Upper lobe of right lung (tissue), 1 donor: Measurements from ENCODE around the gene ARMC2. TPM values are rescaled to one million over a fixed set of nuclear protein-coding genes. Genes with fewer than 3 reads are reported as not detected.
A peak's percentile ranks its signal among the peaks of the same experiment; 100 is the strongest.

Experiments
- ATAC-seq: fragments of 200-7000 bp; cut with Tn5 transposase; one replicate; pipeline ENCODE4 v1.9.1; 2020; ENCODE audit warnings: mild to moderate bottlenecking, moderate library complexity
- DNase-seq: peaks from one replicate; pipeline ENCODE4 v3.0.0-alpha.2; 2020
- H3K27ac ChIP-seq: fragments of 200-600 bp; one replicate; pipeline ENCODE4 v1.8.0; 2022
- H3K27me3 ChIP-seq: fragments of 200-600 bp; one replicate; pipeline ENCODE4 v1.8.0; 2022; ENCODE audit warnings: mild to moderate bottlenecking
- H3K36me3 ChIP-seq: fragments of 200-600 bp; one replicate; pipeline ENCODE4 v1.8.0; 2022
- H3K4me1 ChIP-seq: fragments of 200-600 bp; one replicate; pipeline ENCODE4 v1.8.0; 2022
- H3K4me3 ChIP-seq: fragments of 200-600 bp; one replicate; pipeline ENCODE4 v1.8.0; 2022; ENCODE audit warnings: mild to moderate bottlenecking
- H3K9me3 ChIP-seq: fragments of 200-600 bp; one replicate; pipeline ENCODE4 v1.8.0; 2022
- CTCF ChIP-seq: fragments of 200-600 bp; IDR thresholded peaks from one replicate; pipeline ENCODE4 v1.8.0; 2022; ENCODE audit warnings: antibody characterized with exemption
- intact Hi-C: fragments of 100-400 bp; cut with DNase I; formaldehyde crosslinking; loops from one replicate; pipeline ENCODE4 v1.11.0; 2022
- total RNA-seq: library from RNA; stranded (reverse); fragmentation: NEBNext Ultra II Directional; extraction: Animal tissue kit (Norgen Biotek cat#: 25700); gene quantifications from one replicate; pipeline ENCODE4 v1.2.1, GENCODE V29; 2021
- donor health status: DM: no; HTN: yes; CAD: no; lungs with severe emphysema.

ARMC2 gene
- total RNA-seq, 1 donor from 2014 or later, result 5.8 TPM

- ATAC-seq, result no peak
- H3K9me3 ChIP-seq, result no peaks in the 10 kb centered on the region
These were observed 93.1 kb downstream of the ARMC2 start for GRCh38 chr6:108941281-108941680.

GRCh38 chr6:108941859-108942258 is 93.6 kb downstream of the ARMC2 start:
- no peaks in the 10 kb centered on the region for H3K27me3 ChIP-seq
- ATAC-seq (peak; percentile 20), DNase-seq (no peak)
- no peaks in the 10 kb centered on the region for H3K9me3 ChIP-seq
- no peak for TF ChIP-seq CTCF
- H3K4me1 ChIP-seq, result peaks cover 31% of the 10 kb centered on the region
- no peak overlapping the region for H3K27ac ChIP-seq
- no peak overlapping the region for H3K4me3 ChIP-seq
- intact Hi-C loops, result no loop called here
- H3K36me3 ChIP-seq, result no peaks in the 10 kb centered on the region

More at GRCh38 chr6:108941281-108941680, 93.1 kb downstream of the ARMC2 start:
- intact Hi-C loops, result no loop called here
- Histone ChIP-seq H3K36me3 (no peaks in the 10 kb centered on the region), H3K27me3 (no peaks in the 10 kb centered on the region), H3K4me3 (no peak overlapping the region), H3K27ac (no peak overlapping the region), H3K4me1 (peaks cover 25% of the 10 kb centered on the region)
- TF ChIP-seq CTCF, result no peak
- no peak for DNase-seq

- no peak for ATAC-seq
- no peak overlapping the region for H3K27ac ChIP-seq
These were observed 94.6 kb downstream of the ARMC2 start for GRCh38 chr6:108942556-108943492.

GRCh38 chr6:108944071-108944470 is 95.8 kb downstream of the ARMC2 start:
- intact Hi-C loops, result no loop called here
- no peaks in the 10 kb centered on the region for H3K36me3 ChIP-seq
- H3K27me3 ChIP-seq, result no peaks in the 10 kb centered on the region
- H3K4me1 ChIP-seq, result peaks cover 53% of the 10 kb centered on the region
- peak overlapping the region; percentile 33 for H3K27ac ChIP-seq
- no peak for TF ChIP-seq CTCF
- DNase-seq, result no peak
- H3K9me3 ChIP-seq, result no peaks in the 10 kb centered on the region
- H3K4me3 ChIP-seq, result no peak overlapping the region
- no peak for ATAC-seq

More at GRCh38 chr6:108942556-108943492, 94.6 kb downstream of the ARMC2 start:
- TF ChIP-seq CTCF, result no peak
- no peak overlapping the region for H3K4me3 ChIP-seq
- no peak for DNase-seq
- H3K27me3 ChIP-seq, result no peaks in the 10 kb centered on the region
- intact Hi-C loops, result no loop called here
- H3K36me3 ChIP-seq, result no peaks in the 10 kb centered on the region
- H3K9me3 ChIP-seq, result no peaks in the 10 kb centered on the region
- peaks cover 40% of the 10 kb centered on the region for H3K4me1 ChIP-seq

GRCh38 chr6:108944707-108945680 is 96.8 kb downstream of the ARMC2 start:
- TF ChIP-seq CTCF, result no peak
- H3K27me3 ChIP-seq, result no peaks in the 10 kb centered on the region
- ATAC-seq (no peak), DNase-seq (no peak)
- peak overlapping the region; percentile 81 for H3K27ac ChIP-seq
- H3K9me3 ChIP-seq, result no peaks in the 10 kb centered on the region
- H3K36me3 ChIP-seq, result no peaks in the 10 kb centered on the region
- peaks cover 53% of the 10 kb centered on the region for H3K4me1 ChIP-seq
- intact Hi-C loops, result no loop called here
- no peak overlapping the region for H3K4me3 ChIP-seq
